Measurements from ENCODE around the gene NSRP1.

NSRP1 gene

GRCh38 chr17:30209930-30210329 is 93.3 kb downstream of the NSRP1 start:
- ChIA-PET CTCF (no interaction called here), POLR2A (no interaction called here)
- TF ChIP-seq ZNF384 (IDR thresholded peaks at IDR 0.05) (no peak), HDGF (IDR thresholded peaks at IDR 0.05; ENCODE audit: borderline replicate concordance) (no peak), FOXK2 (IDR thresholded peaks at IDR 0.05) (no peak)
- DNase-seq (ENCODE audit: extremely low spot score): no peak

GRCh38 chr17:30210366-30210765 is 93.8 kb downstream of the NSRP1 start:
- DNase-seq (ENCODE audit: extremely low spot score): no peak
- ChIA-PET CTCF (no interaction called here), POLR2A (no interaction called here)
- TF ChIP-seq FOXA1 (IDR thresholded peaks at IDR 0.05): no peak
- no peak for TF ChIP-seq ARNT (IDR thresholded peaks at IDR 0.05)
- TF ChIP-seq HDGF (IDR thresholded peaks at IDR 0.05; ENCODE audit: borderline replicate concordance): no peak
- TF ChIP-seq ELF4 (IDR thresholded peaks at IDR 0.05): no peak
- TF ChIP-seq SP1 (IDR thresholded peaks at IDR 0.05): no peak
- TF ChIP-seq L3MBTL2 (conservative IDR thresholded peaks at IDR 0.05): no peak
- no peak for TF ChIP-seq FOXM1 (IDR thresholded peaks at IDR 0.05; ENCODE audit: borderline replicate concordance)
- TF ChIP-seq PKNOX1 (IDR thresholded peaks at IDR 0.05): no peak
- TF ChIP-seq NFRKB (IDR thresholded peaks at IDR 0.05): no peak
- no peak for TF ChIP-seq ZNF384 (IDR thresholded peaks at IDR 0.05)
- no peak for TF ChIP-seq SUZ12 (IDR thresholded peaks at IDR 0.05)
- no peak for TF ChIP-seq BHLHE40 (IDR thresholded peaks at IDR 0.05; ENCODE audit: borderline replicate concordance)
- TF ChIP-seq FOXK2 (IDR thresholded peaks at IDR 0.05): no peak
- TF ChIP-seq TARDBP (IDR thresholded peaks at IDR 0.05): no peak
- TF ChIP-seq LEF1 (IDR thresholded peaks at IDR 0.05; ENCODE audit: borderline replicate concordance): no peak
- no peak for TF ChIP-seq CTBP1 (IDR thresholded peaks at IDR 0.05; ENCODE audit: borderline replicate concordance)

- no peak for TF ChIP-seq FOXM1 (IDR thresholded peaks at IDR 0.05; ENCODE audit: borderline replicate concordance)
- no peak for DNase-seq (ENCODE audit: extremely low spot score)
- CTCF ChIA-PET: interaction anchor here (0.7 kb wide), 1 partner anchor 116 kb away, joined by 3 read pairs; no protein-coding TSS in a partner anchor
- POLR2A ChIA-PET: no interaction called here
Observed at GRCh38 chr17:30210901-30211300, 94.3 kb downstream of the NSRP1 start.

GRCh38 chr17:30211371-30211770 is 94.8 kb downstream of the NSRP1 start:
- POLR2A ChIA-PET: no interaction called here

GRCh38 chr17:30212750-30213149 is 96.1 kb downstream of the NSRP1 start:
- DNase-seq (ENCODE audit: extremely low spot score): no peak
- ChIA-PET CTCF (no interaction called here), POLR2A (no interaction called here)
- no peak for TF ChIP-seq ZNF384 (IDR thresholded peaks at IDR 0.05)
- TF ChIP-seq FOXA1 (IDR thresholded peaks at IDR 0.05): no peak
- no peak for TF ChIP-seq L3MBTL2 (conservative IDR thresholded peaks at IDR 0.05)
- TF ChIP-seq NFRKB (IDR thresholded peaks at IDR 0.05): no peak
- no peak for TF ChIP-seq TARDBP (IDR thresholded peaks at IDR 0.05)
- TF ChIP-seq HDGF (IDR thresholded peaks at IDR 0.05; ENCODE audit: borderline replicate concordance): no peak
- no peak for TF ChIP-seq ARNT (IDR thresholded peaks at IDR 0.05)
- TF ChIP-seq FOXM1 (IDR thresholded peaks at IDR 0.05; ENCODE audit: borderline replicate concordance): no peak
- no peak for TF ChIP-seq SP1 (IDR thresholded peaks at IDR 0.05)
- no peak for TF ChIP-seq FOXK2 (IDR thresholded peaks at IDR 0.05)

More at GRCh38 chr17:30211371-30211770, 94.8 kb downstream of the NSRP1 start:
- TF ChIP-seq ARNT (IDR thresholded peaks at IDR 0.05) (no peak), SP1 (IDR thresholded peaks at IDR 0.05) (no peak), FOXM1 (IDR thresholded peaks at IDR 0.05; ENCODE audit: borderline replicate concordance) (no peak), SUZ12 (IDR thresholded peaks at IDR 0.05) (no peak), HDGF (IDR thresholded peaks at IDR 0.05; ENCODE audit: borderline replicate concordance) (no peak), ZNF384 (IDR thresholded peaks at IDR 0.05) (no peak), ELF4 (IDR thresholded peaks at IDR 0.05) (no peak), TARDBP (IDR thresholded peaks at IDR 0.05) (no peak), FOXA1 (IDR thresholded peaks at IDR 0.05) (no peak), FOXK2 (IDR thresholded peaks at IDR 0.05) (no peak)
- DNase-seq (ENCODE audit: extremely low spot score): no peak
- CTCF ChIA-PET: interaction anchor here (0.7 kb wide), 1 partner anchor 116 kb away, joined by 3 read pairs; no protein-coding TSS in a partner anchor

GRCh38 chr17:30217054-30217453 is 100.4 kb downstream of the NSRP1 start:
- TF ChIP-seq NFRKB (IDR thresholded peaks at IDR 0.05): no peak
- TF ChIP-seq LEF1 (IDR thresholded peaks at IDR 0.05; ENCODE audit: borderline replicate concordance): no peak
- no peak for TF ChIP-seq ARNT (IDR thresholded peaks at IDR 0.05)
- no peak for TF ChIP-seq SUZ12 (IDR thresholded peaks at IDR 0.05)
- TF ChIP-seq FOXA1 (IDR thresholded peaks at IDR 0.05): no peak
- TF ChIP-seq CTBP1 (IDR thresholded peaks at IDR 0.05; ENCODE audit: borderline replicate concordance): no peak
- TF ChIP-seq HDGF (IDR thresholded peaks at IDR 0.05; ENCODE audit: borderline replicate concordance): no peak
- no peak for TF ChIP-seq ELF4 (IDR thresholded peaks at IDR 0.05)
- TF ChIP-seq SP1 (IDR thresholded peaks at IDR 0.05): no peak
- no peak for TF ChIP-seq FOXK2 (IDR thresholded peaks at IDR 0.05)
- CTCF ChIA-PET: no interaction called here
- DNase-seq (ENCODE audit: extremely low spot score): no peak
- POLR2A ChIA-PET: no interaction called here

GRCh38 chr17:30217746-30218245 is 101.2 kb downstream of the NSRP1 start:
- ChIA-PET CTCF (no interaction called here), POLR2A (no interaction called here)
- no peak for DNase-seq (ENCODE audit: extremely low spot score)
- no peak for TF ChIP-seq SUZ12 (IDR thresholded peaks at IDR 0.05)
- TF ChIP-seq ZNF384 (IDR thresholded peaks at IDR 0.05): no peak
- TF ChIP-seq L3MBTL2 (conservative IDR thresholded peaks at IDR 0.05): no peak
- TF ChIP-seq FOXA1 (IDR thresholded peaks at IDR 0.05): no peak

GRCh38 chr17:30218799-30219198 is 102.2 kb downstream of the NSRP1 start:
- ChIA-PET CTCF (no interaction called here), POLR2A (no interaction called here)
- TF ChIP-seq PKNOX1 (IDR thresholded peaks at IDR 0.05) (no peak), HDGF (IDR thresholded peaks at IDR 0.05; ENCODE audit: borderline replicate concordance) (no peak), ZNF384 (IDR thresholded peaks at IDR 0.05) (no peak), L3MBTL2 (conservative IDR thresholded peaks at IDR 0.05) (no peak), FOXM1 (IDR thresholded peaks at IDR 0.05; ENCODE audit: borderline replicate concordance) (no peak)
- DNase-seq (ENCODE audit: extremely low spot score): no peak

Measured in HEK293T (cell line).